CD4-positive, alpha-beta T cell treated with Interleukin-6 for 4 hours (primary cell): Measurements from ENCODE around the gene LYPD8.
"Not testable (repeated sequence)": the region's sequence is repeated elsewhere in the genome, so short reads cannot be mapped to it uniquely, and the experiment has no call there.

Experiments
- DNase-seq: peaks from one replicate; pipeline ENCODE4 v3.0.0-alpha.2; 2020; ENCODE audit warnings: mixed read lengths

Gene LYPD8

DNA sequence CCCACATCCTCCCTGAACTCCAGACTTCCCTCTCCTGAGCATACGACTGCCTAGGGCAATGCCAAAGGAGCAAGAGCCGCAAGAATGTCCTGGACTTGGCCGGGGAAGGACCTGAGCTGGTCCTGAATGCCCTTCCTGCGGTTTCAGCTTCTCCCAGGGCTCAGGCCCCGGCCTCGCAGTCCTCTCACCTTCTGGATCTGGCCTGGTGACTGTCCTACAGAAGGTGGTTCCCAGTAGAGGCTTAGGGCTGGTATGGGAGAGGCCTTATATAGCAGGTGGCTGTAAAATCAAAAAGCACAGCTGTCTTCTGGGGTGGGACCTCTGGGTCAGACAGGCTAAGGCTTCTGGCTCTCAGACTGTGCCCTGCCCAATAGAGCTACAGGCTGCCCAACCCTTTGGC lies at the start of gene LYPD8:
LYPD8 (minus strand) TSS at position 243 of the 400 bp plus-strand sequence. CDS start 4,678 bp downstream, outside the sequence.
- DNase-seq: no peak

- DNase-seq: no peak
These were observed 49.5 kb upstream of the LYPD8 start for GRCh38 chr1:248804771-248805681.

DNA sequence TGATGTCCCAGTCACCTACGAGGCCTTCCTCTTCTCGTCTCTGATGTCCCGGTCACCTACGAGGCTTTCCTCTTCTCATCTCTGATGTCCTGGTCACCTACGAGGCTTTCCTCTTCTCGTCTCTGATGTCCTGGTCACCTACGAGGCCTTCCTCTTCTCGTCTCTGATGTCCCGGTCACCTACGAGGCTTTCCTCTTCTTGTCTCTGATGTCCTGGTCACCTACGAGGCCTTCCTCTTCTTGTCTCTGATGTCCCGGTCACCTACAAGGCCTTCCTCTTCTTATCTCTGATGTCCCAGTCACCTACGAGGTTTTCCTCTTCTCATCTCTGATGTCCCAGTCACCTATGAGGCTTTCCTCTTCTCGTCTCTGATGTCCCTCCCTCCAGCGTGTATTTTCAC lies 47.9 kb upstream of the LYPD8 start:
- not testable (repeated sequence) for DNase-seq

- no peak for DNase-seq
These were observed 46.9 kb upstream of the LYPD8 start for GRCh38 chr1:248802454-248802853.

DNA sequence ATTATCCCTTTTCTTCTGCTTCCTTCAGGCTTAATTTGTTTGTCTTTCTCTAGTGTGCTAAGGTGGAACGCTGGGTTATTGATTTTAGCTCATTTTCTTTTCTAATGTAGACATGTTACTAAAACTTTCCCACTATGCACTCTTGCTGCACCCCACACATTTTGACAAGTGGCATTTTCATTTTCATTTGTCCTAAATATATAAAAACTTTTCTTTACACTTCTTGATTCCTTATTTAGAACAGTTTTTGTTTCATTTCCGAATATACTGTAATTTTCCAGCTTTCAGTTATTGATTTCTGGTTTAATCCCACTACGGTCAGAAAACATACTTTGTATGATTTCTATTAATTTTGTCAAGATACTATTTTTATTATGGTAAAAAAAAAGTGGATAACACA lies 44.9 kb upstream of the LYPD8 start:
- DNase-seq: no peak

GRCh38 chr1:248798791-248799190 lies 43.2 kb upstream of the LYPD8 start:
- no peak for DNase-seq

DNA sequence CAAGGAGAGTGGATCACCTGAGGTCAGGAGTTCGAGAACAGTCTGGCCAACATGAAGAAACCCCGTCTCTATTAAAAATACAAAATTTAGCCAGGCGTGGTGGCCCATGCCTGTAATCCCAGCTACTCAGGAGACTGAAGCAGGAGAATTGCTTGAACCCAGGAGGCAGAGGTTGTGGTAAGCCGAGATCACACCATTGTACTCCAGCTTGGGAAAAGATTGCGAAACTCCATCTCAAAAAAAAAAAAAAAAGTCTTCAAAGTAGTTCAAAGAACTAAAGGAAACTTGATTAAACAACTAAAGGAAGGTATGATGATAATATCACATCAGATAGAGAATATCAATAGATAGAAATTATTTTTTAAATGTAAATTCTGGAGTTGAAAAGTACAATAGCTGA lies 39.1 kb upstream of the LYPD8 start:
- DNase-seq: not testable (repeated sequence)

GRCh38 chr1:248793592-248793991 lies 38.0 kb upstream of the LYPD8 start:
- DNase-seq: no peak

- DNase-seq: no peak
These were observed 36.8 kb upstream of the LYPD8 start for GRCh38 chr1:248792342-248792741.

GRCh38 chr1:248791010-248791409 lies 35.5 kb upstream of the LYPD8 start:
- DNase-seq: no peak

DNA sequence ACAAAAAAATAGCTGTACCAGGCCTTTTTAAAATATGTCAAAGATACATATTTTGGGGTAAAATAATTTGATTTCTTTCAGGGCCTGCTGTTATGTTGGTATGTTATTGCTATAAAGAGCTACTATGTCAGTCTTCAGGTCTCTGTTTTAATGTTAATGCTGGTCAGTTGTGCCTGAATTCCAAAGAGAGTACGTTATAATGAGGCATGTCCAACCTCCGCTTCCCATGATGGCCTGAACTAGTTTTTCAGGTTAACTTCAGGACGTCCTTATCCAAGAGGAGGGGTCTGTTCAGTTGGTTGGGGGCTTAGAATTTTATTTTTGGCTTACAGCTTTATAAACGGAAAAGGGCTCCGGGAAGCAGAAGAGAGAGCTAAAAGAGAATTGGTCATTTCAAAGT lies 34.9 kb upstream of the LYPD8 start:
- DNase-seq: no peak

DNA sequence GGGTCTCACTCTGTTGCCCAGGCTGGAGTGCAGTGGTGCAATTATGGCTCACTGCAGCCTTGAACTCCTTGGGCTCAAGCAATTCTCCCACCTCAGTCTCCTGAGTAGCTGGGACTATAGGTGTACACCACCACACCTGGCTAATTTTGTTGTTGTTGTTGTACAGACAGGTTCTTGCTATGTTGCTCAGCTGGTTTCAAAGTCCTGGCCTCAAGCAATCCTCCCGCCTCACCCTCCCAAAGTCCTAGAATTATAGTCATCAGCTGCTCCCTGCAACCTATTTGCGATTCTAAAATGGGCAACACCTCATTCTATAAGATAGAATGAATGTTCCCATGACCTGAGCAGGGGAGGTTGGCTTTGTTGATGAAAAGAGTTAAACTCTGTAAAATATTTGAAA lies 33.8 kb upstream of the LYPD8 start:
- DNase-seq: not testable (repeated sequence)

GRCh38 chr1:248788327-248788726 lies 32.8 kb upstream of the LYPD8 start:
- no peak for DNase-seq

- DNase-seq: no peak
These were observed 31.9 kb upstream of the LYPD8 start for GRCh38 chr1:248787430-248787829.

- no peak for DNase-seq
These were observed 30.6 kb upstream of the LYPD8 start for GRCh38 chr1:248786156-248786555.

DNA sequence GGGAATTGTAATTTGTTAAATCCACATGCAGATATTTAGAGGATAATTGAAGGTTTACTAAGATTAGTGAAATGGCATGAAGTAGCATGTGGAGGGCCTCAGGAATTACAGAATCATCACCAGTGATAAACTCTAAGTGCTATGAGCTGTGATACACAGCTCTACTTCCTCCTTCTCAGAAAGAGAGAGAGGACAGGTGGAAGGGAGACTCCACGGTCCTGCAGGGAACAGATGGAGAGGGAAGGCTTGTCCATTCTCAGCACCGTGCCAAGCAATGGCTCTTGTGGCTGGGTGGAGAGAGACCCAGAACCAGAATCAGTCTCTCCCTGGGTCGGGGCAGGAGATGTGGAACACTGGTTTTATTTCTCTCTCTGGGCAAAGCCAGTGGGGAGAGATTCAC lies 27.8 kb upstream of the LYPD8 start:
- DNase-seq: no peak

DNA sequence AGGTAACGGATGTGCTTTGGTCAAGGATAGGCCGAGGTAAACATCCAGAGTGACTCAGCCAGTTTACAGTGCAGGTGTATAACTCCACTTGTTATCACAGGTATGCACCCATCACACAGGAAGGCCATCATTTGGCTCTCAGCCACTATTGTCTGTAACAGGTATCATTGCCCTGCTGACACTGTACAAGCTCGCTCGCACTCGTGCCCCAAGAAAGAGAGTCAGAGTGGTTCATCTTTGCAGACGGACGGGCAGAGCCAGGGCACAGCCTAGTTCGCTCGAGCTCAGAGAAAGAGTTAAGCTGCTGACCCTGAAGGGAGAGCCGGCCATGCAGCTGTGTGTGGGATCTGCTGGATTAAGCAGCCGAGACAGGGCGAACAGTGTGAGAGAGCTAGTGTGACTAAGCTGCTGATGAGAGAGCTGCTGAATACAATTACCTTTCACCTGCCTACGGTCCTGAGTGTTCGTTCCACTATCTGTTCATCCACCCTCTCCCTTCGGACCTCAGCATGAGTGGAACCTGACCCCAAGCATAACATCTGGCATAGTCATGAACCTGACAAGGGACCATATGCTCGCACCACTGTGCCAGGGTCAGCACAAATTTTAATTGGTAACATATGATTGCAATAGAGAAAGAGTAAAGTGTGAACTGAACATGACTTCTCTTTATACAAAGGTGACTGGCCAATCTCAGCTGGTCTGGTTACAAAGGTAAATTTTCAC lies 27.0 kb upstream of the LYPD8 start:
- DNase-seq: no peak

GRCh38 chr1:248779350-248779749 lies 23.8 kb upstream of the LYPD8 start:
- no peak for DNase-seq

DNA sequence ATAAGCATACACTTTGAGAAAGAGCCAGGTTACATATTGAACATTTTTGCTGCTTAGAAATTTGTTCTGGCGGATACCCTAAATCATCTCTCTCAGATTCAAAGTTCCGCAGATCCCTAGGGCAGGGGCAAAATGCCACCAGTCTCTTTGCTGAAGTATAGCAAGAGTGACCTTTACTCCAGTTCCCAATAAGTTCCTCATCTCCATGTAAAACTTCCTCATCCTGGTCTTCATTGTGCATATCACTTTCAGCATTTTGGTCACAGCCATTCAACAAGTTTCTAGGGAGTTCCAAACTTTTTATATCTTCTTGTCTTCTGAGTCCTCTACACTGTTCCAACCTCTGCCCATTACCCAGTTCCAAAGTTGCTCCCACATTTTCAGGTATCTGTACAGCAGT lies 23.3 kb upstream of the LYPD8 start:
- DNase-seq: no peak

DNA sequence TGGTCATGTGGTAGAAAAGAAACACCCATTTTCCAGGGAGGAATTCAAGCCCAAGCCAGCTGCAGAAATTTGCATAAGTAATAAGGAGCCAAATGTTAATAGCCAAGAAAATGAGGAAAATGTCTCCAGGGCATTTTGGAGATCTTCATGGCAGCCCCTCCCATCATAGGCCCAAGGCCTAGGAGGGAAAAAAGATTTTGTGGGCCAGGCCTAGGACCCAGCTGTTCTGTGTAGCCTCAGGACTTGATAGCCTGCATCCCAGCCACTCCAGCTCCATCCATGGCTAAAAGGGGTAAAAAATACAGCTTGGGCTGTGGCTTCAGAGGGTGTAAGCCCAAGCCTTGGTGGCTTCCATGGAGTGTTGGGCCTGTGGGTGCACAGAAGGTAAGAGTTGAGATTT lies 21.4 kb upstream of the LYPD8 start:
- DNase-seq: no peak

- DNase-seq: no peak
These were observed 19.9 kb upstream of the LYPD8 start for GRCh38 chr1:248775441-248775840.

GRCh38 chr1:248759644-248760043 lies 4.1 kb upstream of the LYPD8 start:
- DNase-seq: no peak

- DNase-seq: no peak
These were observed 2.8 kb upstream of the LYPD8 start for GRCh38 chr1:248758352-248758751.

GRCh38 chr1:248757784-248758195 lies 2.2 kb upstream of the LYPD8 start:
- no peak for DNase-seq
